GM23248 (cell line): ENCODE data around the gene LTK.

ENCODE experiments used
- EZH2 ChIP-seq: fragments of 200-600 bp; sonication (generic); IDR thresholded peaks from 2 replicates; pipeline ENCODE4 v1.6.1; 2018; ENCODE audit warnings: antibody characterized with exemption, mild to moderate bottlenecking; ENCODE audit not compliant: insufficient read depth, poor library complexity, severe bottlenecking
- EZH2phosphoT487 ChIP-seq: fragments of 200-600 bp; sonication (generic); IDR thresholded peaks from 2 replicates; pipeline ENCODE4 v1.6.1; 2018; ENCODE audit warnings: antibody characterized with exemption, moderate library complexity, mild to moderate bottlenecking, low read depth; ENCODE audit not compliant: insufficient read depth

DNA sequence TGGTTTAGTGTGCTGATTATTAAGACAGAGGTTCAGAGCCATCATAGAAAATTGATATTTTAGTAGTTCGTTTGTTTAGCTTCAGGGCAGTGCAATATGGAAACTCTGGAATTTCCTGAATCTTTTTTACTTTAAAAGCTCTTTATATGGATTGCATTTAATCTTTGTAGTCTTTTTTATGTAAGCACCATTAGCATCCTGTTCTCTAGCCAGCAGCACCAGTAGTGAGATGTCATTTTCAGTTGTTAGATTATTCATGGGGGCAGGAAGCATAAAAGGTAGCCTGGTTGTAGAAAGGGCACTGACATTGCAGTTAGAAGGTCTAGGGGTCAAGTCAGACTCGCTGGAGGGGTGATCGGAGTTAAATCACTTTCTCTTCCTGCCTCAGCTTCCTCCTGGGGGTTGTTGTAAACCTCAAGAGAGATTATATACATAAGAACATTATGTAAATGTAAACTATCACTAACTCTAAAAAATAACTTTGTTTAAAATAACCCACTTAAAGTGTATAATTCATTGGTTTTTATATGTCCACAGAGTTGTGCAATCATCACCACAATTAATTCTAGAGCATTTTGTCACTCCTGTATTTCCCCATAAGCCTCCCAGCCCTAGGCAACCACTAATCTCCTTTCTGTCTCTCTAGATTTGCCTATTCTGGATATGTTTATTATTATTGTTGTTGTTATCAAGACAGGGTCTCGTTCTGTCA lies 51.4 kb downstream of the LTK start:
- TF ChIP-seq EZH2, result no peak
- TF ChIP-seq EZH2phosphoT487, result no peak
